Adipose tissue (tissue), 3 donors: ENCODE data around the gene CACTIN. TPM values are rescaled to one million over a fixed set of nuclear protein-coding genes. Genes with fewer than 3 reads are reported as not detected.

ENCODE experiments used
- H3K27ac ChIP-seq: one replicate; pipeline ENCODE4 v1.5.1; 2013; ENCODE audit warnings: low read depth, low read length
- WGBS, 3 donors: extraction: QIAGEN DNeasy Blood & Tissue Kit; methylation state at CpG; one replicate each; pipeline ENCODE4 v1.1.7; 2013; 5-methylcytosine and 5-hydroxymethylcytosine counted together
- polyA plus RNA-seq, 3 donors: library from polyadenylated mRNA; stranded (reverse); fragments of 200-250 nt; gene quantifications; one replicate each; pipeline ENCODE4 v1.2.3, GENCODE V29; 2013
- donor health status: healthy with polysubstance abuse.
- donor health status: Bipolar disorder and iron deficiency.
- donor health status: healthy.

Gene CACTIN
- polyA plus RNA-seq, 3 donors, result 11.6 to 16.5 (median 12.1) TPM

DNA sequence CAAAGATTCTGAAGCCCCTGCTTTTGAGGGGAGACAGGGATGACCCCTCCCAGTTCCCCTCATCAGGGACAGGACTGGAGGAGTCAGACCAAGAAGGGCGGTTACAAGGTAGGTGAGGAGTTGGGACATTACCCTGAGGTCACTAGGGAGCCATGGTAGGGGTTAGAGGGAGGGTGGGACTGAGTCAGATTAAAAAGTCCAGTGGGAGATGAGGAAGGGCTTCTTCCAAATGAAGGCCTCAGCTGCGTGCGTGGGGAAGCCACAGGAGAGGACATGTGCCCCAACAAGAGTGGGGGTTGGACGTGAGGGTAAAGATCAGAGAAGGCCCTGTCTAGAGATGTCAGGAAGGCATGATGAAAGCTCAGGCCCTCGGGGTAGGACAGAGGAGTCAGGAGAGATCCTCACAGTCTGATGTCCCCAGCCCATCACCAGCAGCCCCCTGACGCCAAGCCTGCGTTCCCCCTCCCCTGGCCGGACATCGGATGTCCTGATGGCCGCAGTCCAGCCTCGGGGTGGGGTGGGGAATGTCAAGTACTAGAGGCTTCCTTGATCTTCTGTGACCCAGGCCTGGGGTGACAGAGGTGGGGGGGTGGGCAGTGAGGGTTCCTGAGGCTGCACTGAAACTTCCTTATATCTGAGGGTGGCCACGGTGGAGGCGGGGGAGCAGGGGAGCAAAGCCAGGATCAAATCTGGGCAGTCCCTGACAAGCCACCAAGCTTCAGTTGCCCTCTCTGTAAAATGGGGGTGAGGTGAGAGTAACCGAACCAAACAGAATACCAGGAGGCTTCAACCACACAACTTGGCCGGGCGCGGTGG is 62.7 kb downstream of the CACTIN start:
- 69 to 82% (median 81%) methylated on average over 17 of the region's 17 CpGs for WGBS, 3 donors
- H3K27ac ChIP-seq, result no peak overlapping the region

Other genes with a start within 250 kb of the CACTIN start
- gene SMIM24, start 146.3 kb downstream of the CACTIN start, polyA plus RNA-seq, result 10 to 100 TPM in 1 of 3 donors, 1 to 10 TPM in 2; 1.2 to 18.6 (median 1.9) TPM
- gene SMIM44, start 143.3 kb downstream of the CACTIN start, polyA plus RNA-seq, result not detected
- gene DOHH, start 126.1 kb downstream of the CACTIN start, polyA plus RNA-seq, result 10 to 100 TPM in 2 of 3 donors, 1 to 10 TPM in 1; 7.8 to 16.3 (median 11.6) TPM
- gene FZR1, start 120.5 kb downstream of the CACTIN start, polyA plus RNA-seq, result 10 to 100 TPM; 13.3 to 15.6 (median 14.4) TPM
- gene TEKTIP1, start 87.6 kb downstream of the CACTIN start, polyA plus RNA-seq, result under 1 TPM in 2 of 3 donors, not detected in 1; 0.13 to 0.84 TPM
- 10 to 100 TPM; 26.3 to 32.9 (median 31.8) TPM for gene MFSD12, start 69.2 kb downstream of the CACTIN start, polyA plus RNA-seq
- gene HMG20B, start 53.8 kb downstream of the CACTIN start, polyA plus RNA-seq, result 10 to 100 TPM; 38.6 to 73.8 (median 65.1) TPM
- gene GIPC3, start 41.3 kb downstream of the CACTIN start, polyA plus RNA-seq, result 1 to 10 TPM in 2 of 3 donors, under 1 TPM in 1; 0.33 to 1.7 (median 1.5) TPM
- gene TBXA2R, start 19.9 kb downstream of the CACTIN start, polyA plus RNA-seq, result 1 to 10 TPM in 2 of 3 donors, under 1 TPM in 1; 0.56 to 3.7 (median 3.6) TPM
- gene PIP5K1C, start 73.7 kb upstream of the CACTIN start, polyA plus RNA-seq, result 10 to 100 TPM in 2 of 3 donors, 1 to 10 TPM in 1; 8.7 to 18.7 (median 18.0) TPM
- gene TJP3, start 81.6 kb upstream of the CACTIN start, polyA plus RNA-seq, result 1 to 10 TPM in 2 of 3 donors, under 1 TPM in 1; 0.45 to 7.4 (median 4.2) TPM
- gene APBA3, start 134.9 kb upstream of the CACTIN start, polyA plus RNA-seq, result 10 to 100 TPM in 2 of 3 donors, 1 to 10 TPM in 1; 9.1 to 14.7 (median 10.3) TPM
- gene MRPL54, start 135.9 kb upstream of the CACTIN start, polyA plus RNA-seq, result 100 to 1,000 TPM in 2 of 3 donors, 10 to 100 TPM in 1; 89.4 to 128 (median 114) TPM
- not detected for gene RAX2, start 145.4 kb upstream of the CACTIN start, polyA plus RNA-seq
- gene MATK, start 159.6 kb upstream of the CACTIN start, polyA plus RNA-seq, result 1 to 10 TPM in 2 of 3 donors, under 1 TPM in 1; 1.00 to 2.6 (median 2.0) TPM
- gene ZFR2, start 242.2 kb upstream of the CACTIN start, polyA plus RNA-seq, result under 1 TPM in 2 of 3 donors, not detected in 1; 0.03 to 0.23 TPM